NCI-H2029 treated with DMSO at 0.1 percent for 48 hours (cell line): ENCODE results near the gene LRRC59.

ENCODE experiments used
- DNase-seq: peaks from one replicate; lab custom pipeline; 2025; lab: John Stamatoyannopoulos, UW

The LRRC59 gene

DNA sequence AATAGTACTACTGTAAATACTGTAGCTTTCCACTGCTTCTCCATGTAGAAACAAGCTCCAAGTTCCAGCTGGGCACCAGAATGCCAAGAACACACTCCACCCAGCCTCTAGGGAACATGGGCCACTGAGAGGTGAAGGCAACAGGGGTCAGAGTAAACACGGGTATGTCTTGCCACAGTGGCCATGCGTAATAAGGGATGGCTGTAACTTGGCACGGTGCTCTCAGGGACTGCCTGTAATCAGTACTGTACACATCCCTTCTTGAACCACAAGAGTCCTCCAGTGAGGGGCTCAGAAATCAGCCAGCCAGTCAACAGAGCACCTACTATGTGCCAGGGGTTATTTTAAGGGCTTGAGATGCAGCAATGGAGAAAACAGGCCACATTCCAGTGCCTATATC lies 10.8 kb downstream of the LRRC59 start:
- no peak for DNase-seq

DNA sequence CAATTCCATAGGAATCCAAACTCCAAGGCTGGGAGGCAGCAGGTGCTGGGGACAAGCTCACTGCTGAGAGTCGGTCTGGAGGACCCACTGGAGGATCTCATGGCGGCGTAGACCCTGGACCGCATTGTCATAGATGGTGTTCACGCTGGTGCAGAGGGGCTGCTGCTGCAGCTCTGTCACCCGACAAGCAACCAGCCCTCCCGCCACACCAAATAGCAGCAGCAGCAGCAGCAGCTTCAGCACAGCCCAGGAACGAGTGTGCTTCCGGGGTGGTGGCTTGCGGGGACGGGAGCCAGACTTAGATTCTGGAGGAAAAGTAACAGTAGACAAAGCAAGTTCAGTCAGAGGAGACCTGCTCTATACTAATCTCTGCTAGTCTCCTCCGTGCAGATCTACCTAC lies 14.4 kb downstream of the LRRC59 start:
- DNase-seq: no peak

DNA sequence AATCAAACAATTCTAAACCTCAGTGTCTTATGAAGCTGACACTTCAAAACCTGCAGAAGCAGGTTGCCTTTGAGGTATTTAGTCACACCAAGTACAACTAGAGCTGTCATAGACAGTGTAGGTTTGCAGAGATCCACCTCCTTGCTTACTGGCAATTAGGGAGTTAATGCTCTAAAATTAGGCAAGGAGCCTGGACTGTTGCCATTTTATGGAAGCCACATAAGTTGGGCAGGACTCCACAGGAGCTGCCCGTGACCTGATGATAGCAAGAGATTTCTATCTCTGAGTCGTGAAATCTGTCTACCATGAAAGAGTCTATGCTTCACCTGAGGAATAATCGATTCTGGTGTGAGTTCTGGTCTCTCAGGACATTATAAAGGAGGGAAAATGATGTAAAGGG lies 15.4 kb downstream of the LRRC59 start:
- no peak for DNase-seq

DNA sequence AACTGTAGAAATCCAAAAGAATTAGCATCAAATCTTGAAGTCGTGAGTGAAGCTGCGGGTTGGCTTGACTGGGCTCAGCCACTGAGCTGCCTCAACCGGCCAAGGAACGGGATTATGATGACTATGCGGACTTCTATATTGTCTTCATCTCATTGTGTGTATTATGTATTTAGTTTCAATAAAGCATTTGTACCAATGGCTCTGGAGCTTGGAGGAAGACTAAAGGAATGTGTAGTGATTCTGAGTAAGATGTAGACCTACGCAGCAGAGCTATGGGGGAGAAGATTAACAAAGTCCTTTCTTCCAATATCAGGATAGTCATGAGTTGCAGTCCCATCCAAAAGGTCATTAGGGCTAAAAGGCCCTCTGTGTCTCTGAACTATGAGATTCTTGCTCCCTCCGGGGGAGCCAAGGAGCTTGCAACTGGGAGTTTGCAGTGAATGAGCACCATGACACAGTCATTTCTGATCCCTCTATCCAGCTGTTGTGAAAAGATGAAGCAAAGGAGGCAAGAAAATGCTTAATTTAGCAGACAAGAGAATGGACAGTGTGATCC lies 16.0 kb downstream of the LRRC59 start:
- no peak for DNase-seq

DNA sequence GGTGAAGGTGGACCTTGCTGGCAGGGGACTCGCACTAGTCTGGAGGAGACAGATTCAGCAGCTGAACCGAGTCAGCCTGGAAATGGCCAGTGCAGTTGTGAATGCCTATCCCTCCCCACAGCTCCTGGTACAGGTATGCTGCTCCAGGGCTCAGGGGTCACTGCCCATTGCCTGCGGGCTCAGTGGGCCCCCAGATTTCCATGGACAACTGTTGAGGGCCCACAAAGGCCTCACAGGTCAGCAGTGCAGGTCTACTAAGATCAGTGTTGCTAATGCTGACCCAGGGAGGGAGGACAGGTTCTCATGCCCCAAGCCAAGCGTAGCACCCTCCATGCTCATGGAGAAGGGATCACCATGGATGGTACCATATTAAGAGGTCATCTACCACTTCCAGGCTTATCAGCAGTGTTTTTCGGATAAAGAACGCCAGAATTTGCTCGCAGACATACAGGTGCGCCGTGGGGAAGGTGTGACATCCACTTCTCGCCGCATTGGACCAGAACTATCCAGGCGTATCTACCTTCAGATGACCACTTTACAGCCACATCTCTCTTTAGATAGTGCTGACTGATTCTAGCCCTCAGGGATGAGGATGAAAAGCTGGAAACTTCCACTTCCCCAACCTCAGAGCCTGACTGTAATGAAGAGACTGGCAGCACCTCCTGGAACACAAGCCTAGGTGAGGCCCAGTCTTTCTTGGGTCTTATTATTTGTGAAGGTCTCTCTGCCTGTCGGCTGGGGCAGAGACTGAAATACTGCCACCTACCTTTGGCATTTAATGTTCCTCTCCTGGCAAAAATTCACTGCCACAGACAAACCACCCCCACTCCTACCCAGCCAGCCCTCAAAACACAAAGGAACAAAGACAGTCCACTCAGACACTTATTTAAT lies 16.7 kb downstream of the LRRC59 start:
- DNase-seq: no peak

DNA sequence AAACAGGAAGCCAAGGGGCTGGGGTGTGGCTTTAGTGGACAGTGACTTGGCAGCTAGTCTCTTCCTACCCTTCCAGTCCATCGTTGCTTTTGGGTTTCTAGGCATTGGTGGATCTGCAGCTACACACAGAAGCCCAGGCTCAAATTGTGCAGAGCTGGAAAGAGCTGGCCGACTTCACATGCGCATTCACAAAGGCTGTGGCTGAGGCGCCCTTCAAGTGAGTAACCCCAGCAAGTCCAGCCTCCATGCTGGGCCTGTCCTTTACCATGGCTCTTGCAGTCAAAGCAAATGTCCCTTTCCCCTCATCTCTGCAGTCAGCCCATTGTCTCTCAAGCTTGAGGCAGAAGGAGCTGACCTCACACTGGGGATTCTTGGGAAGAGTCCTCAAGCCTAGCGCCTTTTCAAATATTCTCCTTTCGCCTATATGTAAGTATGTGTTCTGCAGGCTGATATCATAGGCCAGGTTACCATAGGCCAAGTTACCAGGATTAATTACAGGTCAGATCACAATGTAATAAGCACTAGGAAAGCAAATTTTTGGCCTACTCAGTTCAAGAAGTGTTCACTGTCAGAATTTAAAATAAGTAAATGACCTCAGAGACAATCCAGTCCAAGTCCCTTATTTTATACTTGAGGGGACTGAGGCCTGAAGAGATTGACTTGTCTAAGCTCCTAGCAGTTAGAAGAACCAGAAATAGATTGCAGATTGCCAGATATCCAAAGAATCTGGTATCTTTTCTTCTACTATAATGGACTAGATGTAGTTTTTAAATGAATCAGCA lies 17.8 kb downstream of the LRRC59 start:
- DNase-seq: no peak

DNA sequence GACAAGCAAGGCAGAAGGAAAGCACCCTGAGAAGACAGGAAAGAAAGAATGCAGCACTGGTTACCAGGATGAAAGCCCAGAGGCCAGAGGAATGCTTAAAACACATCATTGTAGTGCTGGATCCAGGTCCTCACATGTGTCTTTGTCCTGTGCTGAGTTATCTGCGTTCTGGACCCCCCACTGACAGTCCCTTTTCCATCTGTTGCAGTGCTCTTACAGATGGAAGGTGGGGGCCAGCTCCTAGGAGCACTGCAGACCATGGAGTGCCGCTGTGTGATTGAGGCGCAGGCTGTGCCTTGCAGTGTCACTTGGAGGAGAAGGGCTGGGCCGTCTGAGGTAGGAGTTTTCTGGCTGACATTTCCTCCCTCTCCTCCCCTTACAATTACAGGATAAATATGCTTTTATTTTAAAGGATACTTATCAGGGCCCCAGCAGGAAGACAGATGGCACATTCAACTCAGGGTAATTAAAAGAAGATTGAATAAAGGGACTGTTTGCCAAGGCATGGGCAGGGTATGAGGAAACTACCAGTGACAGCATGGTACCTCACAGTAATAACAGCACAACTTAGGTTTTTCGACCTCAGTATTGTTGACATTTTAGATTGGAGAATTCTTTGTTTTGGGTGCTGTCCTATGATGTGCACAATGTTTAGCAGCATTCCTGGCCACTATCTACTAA lies 21.3 kb downstream of the LRRC59 start:
- DNase-seq: no peak

DNA sequence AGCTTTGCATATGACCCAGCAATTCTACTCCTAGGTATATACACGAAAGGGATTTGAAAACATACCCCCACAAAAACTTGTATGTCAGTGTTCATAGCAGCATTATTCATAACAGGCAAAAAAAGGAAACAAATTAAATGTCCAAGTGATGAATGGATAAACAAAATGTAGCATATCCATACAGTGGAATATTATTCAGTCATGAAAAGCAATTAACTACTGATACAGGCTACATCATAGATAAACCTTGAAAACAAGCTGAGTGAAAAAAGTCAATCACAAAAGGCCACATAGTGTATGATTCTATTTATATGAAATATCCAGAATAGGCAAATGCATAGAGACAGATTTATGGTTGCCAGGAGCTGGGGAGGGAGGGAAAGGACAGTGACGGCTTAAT lies 23.6 kb downstream of the LRRC59 start:
- DNase-seq: no peak

DNA sequence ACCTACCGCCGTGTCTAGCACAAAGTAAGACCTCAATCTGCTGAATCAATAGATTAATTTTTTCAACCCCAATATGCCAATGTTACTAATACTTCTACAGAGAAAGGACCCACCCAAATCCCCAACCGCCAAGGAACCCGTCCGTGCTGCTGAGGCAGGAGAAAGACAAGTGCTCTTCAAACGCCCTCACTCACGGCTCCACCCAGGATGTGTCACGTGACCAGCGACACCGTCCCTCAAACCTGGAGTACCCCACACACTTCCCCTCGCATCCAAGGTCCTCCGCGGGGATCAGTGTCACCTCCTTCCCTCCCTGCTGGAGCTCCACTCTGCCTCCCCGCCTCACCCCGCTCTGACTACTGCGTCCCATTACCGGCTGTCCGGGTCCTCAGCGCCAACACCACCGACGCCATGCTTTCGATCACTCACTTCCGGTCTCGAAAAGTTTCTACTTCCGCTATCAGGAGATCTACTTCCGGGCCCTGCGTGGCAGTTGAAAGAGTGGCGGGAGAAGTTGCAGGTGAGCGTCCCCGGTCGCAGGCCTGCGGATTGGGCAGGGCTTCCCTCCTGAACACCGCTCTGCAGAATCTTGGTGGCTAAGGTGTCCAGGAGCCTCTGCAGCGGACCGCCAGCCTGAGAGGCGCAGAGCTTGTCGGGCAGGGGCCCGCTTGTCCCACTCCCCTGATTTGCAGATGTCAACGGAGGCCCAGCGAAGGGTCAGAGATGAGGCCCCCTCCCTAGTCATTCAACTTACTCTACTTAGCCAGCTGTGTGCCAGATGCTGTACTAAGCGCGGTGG lies 24.4 kb downstream of the LRRC59 start, which contains the start of the genes EME1 and MRPL27:
Gene EME1, plus strand, starts transcription at position 472 of the 799 bp plus-strand sequence. CDS start 1,980 bp downstream, outside the sequence.
Gene MRPL27, minus strand, starts transcription at position 427 of the 799 bp plus-strand sequence. Its CDS starts 14 bp downstream, at position 413.
- peak; percentile 85 for DNase-seq

DNA sequence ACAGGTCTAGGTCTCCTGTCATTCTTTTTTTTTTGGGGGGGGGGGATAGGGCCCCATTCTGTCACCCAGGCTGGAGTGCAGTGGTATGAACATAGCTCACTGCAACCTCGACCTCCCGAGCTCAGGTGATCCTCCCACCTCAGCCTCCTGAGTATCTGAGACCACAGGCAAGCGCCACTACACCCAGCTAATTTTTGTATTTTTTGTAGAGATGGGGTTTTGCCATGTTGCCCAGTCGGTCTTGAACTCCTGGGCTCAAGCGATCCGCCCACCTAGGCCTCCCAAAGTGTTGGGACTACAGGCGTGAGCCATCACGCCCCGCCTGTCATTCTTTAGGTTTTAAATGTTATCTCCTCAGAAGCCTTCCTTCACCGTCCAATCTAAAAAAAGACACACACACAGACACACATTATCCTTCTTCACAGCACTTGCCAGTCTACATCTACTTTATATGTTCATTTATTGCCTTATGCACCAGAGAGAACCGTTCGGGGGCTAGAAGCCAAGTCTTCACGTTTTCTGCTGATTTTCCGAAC lies 25.0 kb downstream of the LRRC59 start:
- no peak for DNase-seq

DNA sequence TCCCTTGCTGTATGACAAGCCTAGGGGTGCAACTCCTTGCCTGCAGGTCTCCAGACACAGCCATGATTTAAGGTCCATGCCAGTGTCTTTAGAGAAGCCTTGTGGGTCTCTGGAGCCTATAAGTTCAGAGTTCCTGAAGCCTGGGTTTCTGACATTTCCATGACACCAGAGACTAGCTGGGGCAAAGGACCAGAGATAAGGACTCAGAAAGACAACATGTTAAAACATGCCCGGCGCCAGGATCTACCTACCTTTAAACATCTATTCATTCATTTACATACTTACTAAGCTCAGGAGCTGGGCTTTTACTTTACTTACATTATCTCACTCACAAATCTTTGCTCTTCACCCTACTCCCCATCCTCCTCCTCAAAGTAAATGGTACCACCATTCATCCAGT lies 25.8 kb downstream of the LRRC59 start:
- no peak for DNase-seq

DNA sequence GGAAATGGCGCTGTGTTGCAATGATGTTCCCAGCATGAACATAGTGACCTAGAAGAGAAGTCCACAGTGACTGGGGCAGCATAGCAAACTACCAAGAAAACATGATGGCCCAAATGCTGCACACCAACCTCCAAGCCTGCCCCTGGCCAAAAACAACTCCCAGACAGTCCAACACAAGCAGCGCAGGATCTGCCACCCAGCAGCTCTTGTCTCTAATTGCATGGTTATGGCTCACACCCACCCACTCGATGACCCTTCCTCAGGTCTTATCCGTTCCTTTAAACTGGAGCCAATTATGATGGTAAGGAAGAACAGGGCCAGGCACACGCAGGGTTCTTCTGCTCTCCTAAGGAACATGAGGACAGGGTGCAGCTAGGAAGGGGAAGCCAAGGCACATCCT lies 27.3 kb downstream of the LRRC59 start:
- DNase-seq: no peak

DNA sequence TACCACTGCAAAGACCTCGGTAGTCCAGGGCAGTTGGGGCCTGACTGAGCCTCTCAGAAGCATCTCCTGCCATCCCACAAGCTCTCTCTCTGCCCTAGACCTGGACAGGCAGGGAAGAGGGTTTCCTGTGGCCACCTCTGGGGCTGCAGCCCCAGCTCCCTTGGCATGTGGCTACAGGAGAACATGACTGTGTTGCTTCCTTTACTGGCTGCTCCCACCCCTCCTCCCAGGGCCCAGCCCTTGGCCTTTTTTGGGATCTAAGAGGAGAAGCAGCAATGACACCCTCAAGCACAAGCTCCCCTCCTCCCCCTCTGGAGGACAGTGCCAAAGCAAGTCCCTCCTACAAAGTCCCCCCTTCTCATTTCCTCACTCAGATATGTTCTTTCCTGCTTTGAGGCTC lies 29.9 kb downstream of the LRRC59 start:
- no peak for DNase-seq

DNA sequence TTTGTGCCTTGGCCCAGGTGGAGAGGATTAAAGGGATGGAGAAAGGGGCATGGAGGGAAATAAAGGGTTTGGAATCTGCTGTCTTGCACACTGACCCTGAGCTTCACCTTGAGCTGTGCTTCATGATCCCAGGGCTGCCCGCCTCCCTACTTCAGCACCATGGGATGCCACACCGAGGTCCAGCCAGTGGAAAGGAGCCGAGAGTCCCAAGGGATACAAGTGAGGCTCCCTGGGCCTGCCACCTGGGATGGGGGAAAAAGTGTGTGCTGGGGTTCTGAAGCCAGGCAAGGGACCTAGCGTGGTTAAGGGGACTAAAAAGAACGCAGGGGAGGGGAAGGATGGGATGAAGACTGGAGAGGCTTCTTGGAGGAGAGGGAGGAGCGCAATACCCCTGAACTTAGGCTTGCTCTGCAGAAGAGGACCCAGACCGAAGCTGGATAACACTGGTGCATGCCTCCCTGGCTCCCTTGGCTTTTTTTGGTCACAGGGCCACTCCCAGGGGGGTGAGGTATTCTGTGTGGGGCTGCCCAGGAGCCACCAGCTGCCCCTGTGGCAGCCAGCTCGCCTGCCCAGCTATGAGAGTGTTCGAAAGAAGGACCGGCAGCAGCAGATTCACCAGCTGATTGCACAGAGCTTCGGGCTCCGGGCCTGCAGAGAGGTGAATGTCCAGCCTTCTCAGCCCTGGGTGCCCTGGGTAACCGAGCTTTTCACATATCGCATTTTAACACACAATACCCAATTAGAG lies 31.5 kb downstream of the LRRC59 start:
- no peak for DNase-seq

DNA sequence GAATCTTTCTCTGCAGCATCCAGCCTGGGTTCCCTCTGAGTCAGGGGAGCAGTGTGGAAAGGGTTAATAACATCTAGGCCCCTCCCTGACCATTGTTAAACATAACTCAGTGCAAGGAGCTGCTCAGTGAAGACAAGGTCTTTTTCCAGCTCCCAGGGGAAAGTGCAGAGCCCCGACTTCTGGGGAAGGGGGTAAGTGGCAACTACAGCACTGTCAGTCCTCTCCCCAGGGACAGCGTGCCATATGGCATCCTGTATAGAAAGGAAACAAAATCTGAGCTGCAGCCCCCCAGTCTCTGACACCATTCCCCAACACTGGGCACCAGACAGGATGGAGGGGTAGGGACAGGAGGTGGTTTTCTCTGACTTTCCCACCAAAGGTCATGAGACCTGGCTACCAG lies 32.2 kb downstream of the LRRC59 start:
- DNase-seq: no peak

DNA sequence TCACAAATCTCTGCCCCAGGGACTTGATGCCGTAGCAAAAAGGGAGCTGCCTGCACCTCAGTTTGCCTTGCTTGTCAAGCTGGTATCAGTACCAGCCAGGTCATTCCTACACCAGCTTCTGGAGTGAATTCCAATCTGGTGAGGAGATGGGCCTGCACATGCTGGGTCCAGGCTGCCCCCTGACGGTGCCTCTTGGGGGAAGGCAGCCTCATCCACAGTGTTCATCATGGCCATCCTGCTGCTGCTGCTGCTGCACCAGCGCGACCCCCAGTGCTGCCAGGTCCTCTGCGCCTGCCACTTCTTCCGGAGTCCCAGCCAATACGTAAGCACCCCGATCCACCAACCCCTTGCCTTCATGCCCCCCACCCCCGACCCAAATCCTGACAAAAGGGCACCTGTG lies 32.6 kb downstream of the LRRC59 start:
- no peak for DNase-seq

DNA sequence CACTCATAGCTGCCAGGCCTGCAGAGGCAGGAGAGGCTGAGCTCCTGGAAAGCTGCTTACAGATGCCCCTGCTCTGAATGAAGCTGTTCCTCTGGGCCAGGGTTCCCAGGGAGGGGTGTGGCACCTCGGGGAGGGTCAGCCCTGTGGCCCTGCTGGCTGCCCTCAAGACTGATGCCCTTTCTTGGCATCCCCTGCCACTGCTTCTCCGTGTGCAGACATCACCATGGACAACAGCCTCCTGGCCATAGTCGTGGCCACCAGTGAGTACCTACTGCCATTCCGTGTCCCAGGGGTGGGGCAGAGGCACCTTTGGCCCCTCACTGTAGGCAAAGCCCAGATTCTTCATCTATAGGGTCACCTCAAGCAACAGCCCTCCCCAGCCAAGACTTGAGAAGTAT lies 33.3 kb downstream of the LRRC59 start:
- DNase-seq: no peak

DNA sequence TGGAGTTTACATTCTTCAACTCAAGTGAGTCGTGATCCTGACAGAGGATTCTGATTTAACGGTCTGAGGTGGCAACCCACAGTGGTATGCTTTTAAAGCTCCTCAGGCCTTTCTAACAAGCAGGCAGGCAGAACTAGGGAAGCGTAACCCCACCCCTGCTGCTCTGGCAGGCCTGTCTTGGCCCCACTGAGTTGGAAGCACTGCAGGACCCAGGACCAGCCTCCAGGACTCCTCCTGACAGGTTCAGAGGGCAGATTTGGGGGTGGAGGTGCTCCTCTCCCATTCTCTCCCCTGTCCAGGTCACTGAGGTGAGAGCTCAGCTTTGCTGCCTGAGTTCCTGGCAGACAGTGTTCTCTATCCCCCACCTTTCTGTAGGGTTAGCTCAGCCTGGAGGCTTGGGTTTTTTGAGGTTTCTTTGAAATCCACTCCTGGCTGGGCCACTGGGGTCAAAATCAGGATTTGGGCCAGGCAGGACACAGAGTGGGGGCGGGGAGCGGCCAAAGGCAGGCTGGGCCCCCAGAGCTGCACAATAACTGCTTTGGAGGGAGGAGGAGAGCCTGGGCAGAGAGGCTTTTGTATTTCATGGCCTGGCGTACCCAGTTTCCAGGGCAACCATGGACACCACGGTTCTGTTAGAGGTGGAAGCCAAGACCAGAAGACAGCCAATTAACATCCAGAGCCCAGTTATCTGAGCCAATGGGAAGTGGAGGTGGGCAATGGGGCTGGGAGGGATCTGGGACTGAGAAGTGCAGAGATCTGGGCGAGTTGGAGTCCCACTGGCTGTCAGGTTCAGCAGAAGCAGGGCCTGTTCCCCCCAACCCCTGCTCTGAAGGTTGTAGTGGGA lies 33.9 kb downstream of the LRRC59 start:
- DNase-seq: no peak

DNA sequence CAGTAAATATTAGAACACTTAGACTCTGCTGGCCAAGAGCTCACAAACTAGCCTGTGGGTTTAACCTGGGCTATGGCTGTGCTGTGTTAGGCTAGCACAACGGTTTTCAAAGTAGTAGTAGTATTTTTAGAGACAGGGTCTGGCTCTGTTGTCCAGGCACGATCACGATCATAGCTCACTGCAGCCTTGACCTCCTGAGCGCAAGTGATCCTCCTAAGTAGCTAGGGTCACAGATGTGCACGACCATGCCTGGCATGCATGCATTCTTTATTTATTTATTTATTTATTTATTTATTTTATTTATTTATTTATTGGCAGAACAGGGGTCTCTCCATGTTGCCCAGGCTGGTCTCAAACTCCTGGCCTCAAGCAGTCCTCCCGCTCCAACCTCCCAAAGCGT lies 34.7 kb downstream of the LRRC59 start:
- DNase-seq: no peak
